Measurements from ENCODE around the gene RAI14. TPM values are rescaled to one million over a fixed set of nuclear protein-coding genes. Genes with fewer than 3 reads are reported as not detected.
"Not testable (repeated sequence)": the region's sequence is repeated elsewhere in the genome, so short reads cannot be mapped to it uniquely, and the experiment has no call there.

The RAI14 gene
- total RNA-seq, 2 experiments from 2014 or later, result 1.1 to 2.3 TPM

- no peak overlapping the region for H3K27ac Mint-ChIP-seq
- ATAC-seq (no peak), DNase-seq (no peak)
- CTCF ChIA-PET, result no interaction called here
- no peaks in the 10 kb centered on the region for H3K9me3 Mint-ChIP-seq
- POLR2A ChIA-PET, result no interaction called here
- intact Hi-C loops (cut with micrococcal nuclease), result no loop called here
- no peaks in the 10 kb centered on the region for H3K27me3 Mint-ChIP-seq
- TF ChIP-seq CTCF (IDR thresholded peaks at IDR 0.05), result no peak
- peaks cover 11% of the 10 kb centered on the region for H3K4me1 Mint-ChIP-seq (ENCODE audit: low read depth)
- H3K36me3 Mint-ChIP-seq (ENCODE audit: low read depth), result no peaks in the 10 kb centered on the region
- no peak overlapping the region for H3K4me3 Mint-ChIP-seq
Measured at GRCh38 chr5:34698109-34698419, 41.9 kb downstream of the RAI14 start.

GRCh38 chr5:34698754-34699153, 42.6 kb downstream of the RAI14 start:
- Mint-ChIP-seq H3K27me3 (no peaks in the 10 kb centered on the region), H3K9me3 (no peaks in the 10 kb centered on the region), H3K4me3 (no peak overlapping the region), H3K36me3 (ENCODE audit: low read depth) (no peaks in the 10 kb centered on the region), H3K27ac (no peak overlapping the region), H3K4me1 (ENCODE audit: low read depth) (peaks cover 11% of the 10 kb centered on the region)
- DNase-seq (no peak), ATAC-seq (no peak)
- intact Hi-C loops (cut with micrococcal nuclease), result no loop called here
- CTCF ChIA-PET, result no interaction called here
- POLR2A ChIA-PET, result no interaction called here
- TF ChIP-seq CTCF (IDR thresholded peaks at IDR 0.05), result no peak

- H3K36me3 Mint-ChIP-seq (ENCODE audit: low read depth), result no peaks in the 10 kb centered on the region
- H3K9me3 Mint-ChIP-seq, result no peaks in the 10 kb centered on the region
- peaks cover 6% of the 10 kb centered on the region for H3K4me1 Mint-ChIP-seq (ENCODE audit: low read depth)
- CTCF ChIA-PET, result interaction anchor here (0.9 kb wide), 1 partner anchor 198 kb away, joined by 3 read pairs; no protein-coding TSS in a partner anchor
- no peaks in the 10 kb centered on the region for H3K27me3 Mint-ChIP-seq
- H3K27ac Mint-ChIP-seq, result no peak overlapping the region
- intact Hi-C loops (cut with micrococcal nuclease), result no loop called here
- no peak for TF ChIP-seq CTCF (IDR thresholded peaks at IDR 0.05)
- ATAC-seq (no peak), DNase-seq (no peak)
- POLR2A ChIA-PET, result no interaction called here
- no peak overlapping the region for H3K4me3 Mint-ChIP-seq
Measured at GRCh38 chr5:34699155-34700077, 43.3 kb downstream of the RAI14 start.

- H3K4me1 Mint-ChIP-seq (ENCODE audit: low read depth), result peaks cover 2% of the 10 kb centered on the region
- CTCF ChIA-PET, result interaction anchor here (0.9 kb wide), 1 partner anchor 198 kb away, joined by 3 read pairs; no protein-coding TSS in a partner anchor
- no peak overlapping the region for H3K27ac Mint-ChIP-seq
Measured at GRCh38 chr5:34700078-34700452, 43.9 kb downstream of the RAI14 start.

GRCh38 chr5:34701442-34701841, 45.3 kb downstream of the RAI14 start:
- H3K27ac Mint-ChIP-seq; H3K4me3 Mint-ChIP-seq; ATAC-seq; CTCF ChIA-PET; H3K36me3 Mint-ChIP-seq (ENCODE audit: low read depth); H3K9me3 Mint-ChIP-seq; H3K27me3 Mint-ChIP-seq; intact Hi-C loops (cut with micrococcal nuclease); H3K4me1 Mint-ChIP-seq (ENCODE audit: low read depth); POLR2A ChIA-PET; DNase-seq: not testable (repeated sequence)

More at GRCh38 chr5:34700078-34700452, 43.9 kb downstream of the RAI14 start:
- TF ChIP-seq CTCF (IDR thresholded peaks at IDR 0.05), result no peak
- POLR2A ChIA-PET, result no interaction called here
- H3K9me3 Mint-ChIP-seq, result no peaks in the 10 kb centered on the region
- intact Hi-C loops (cut with micrococcal nuclease), result no loop called here
- H3K36me3 Mint-ChIP-seq (ENCODE audit: low read depth), result no peaks in the 10 kb centered on the region
- H3K4me3 Mint-ChIP-seq, result no peak overlapping the region
- no peaks in the 10 kb centered on the region for H3K27me3 Mint-ChIP-seq
- no peak for DNase-seq
- ATAC-seq, result no peak

Measured in activated CD8-positive, alpha-beta T cell treated with anti-CD3 and anti-CD28 coated beads for 36 hours (primary cell).